HG02610 (cell line): ENCODE measurements around the gene ETV3.
A peak's percentile ranks its signal among the peaks of the same experiment; 100 is the strongest.
"Not testable (repeated sequence)": the region's sequence is repeated elsewhere in the genome, so short reads cannot be mapped to it uniquely, and the experiment has no call there.

Source experiments
- ATAC-seq: cut with Tn5 transposase; IDR thresholded peaks from one replicate; pipeline ENCODE4 v1.9.1; 2021; ENCODE audit warnings: mild to moderate bottlenecking, moderate library complexity; ENCODE audit not compliant: unreplicated experiment

The ETV3 gene

GRCh38 chr1:157113631-157114030, 24.6 kb downstream of the ETV3 start:
- ATAC-seq, result no peak

- no peak for ATAC-seq
Observed at GRCh38 chr1:157113106-157113505, 25.1 kb downstream of the ETV3 start.

GRCh38 chr1:157112186-157112867, 25.9 kb downstream of the ETV3 start:
- no peak for ATAC-seq

GRCh38 chr1:157111396-157112165, 26.6 kb downstream of the ETV3 start:
- no peak for ATAC-seq

GRCh38 chr1:157110686-157111085, 27.5 kb downstream of the ETV3 start:
- ATAC-seq, result no peak

- ATAC-seq, result no peak
Observed at GRCh38 chr1:157110003-157110402, 28.2 kb downstream of the ETV3 start.

- no peak for ATAC-seq
Observed at GRCh38 chr1:157108448-157108847, 29.7 kb downstream of the ETV3 start.

GRCh38 chr1:157107702-157108101, 30.5 kb downstream of the ETV3 start:
- no peak for ATAC-seq

- no peak for ATAC-seq
Observed at GRCh38 chr1:157106813-157107189, 31.4 kb downstream of the ETV3 start.

GRCh38 chr1:157105988-157106812, 32.0 kb downstream of the ETV3 start:
- peak; percentile 94 for ATAC-seq

GRCh38 chr1:157105298-157105987, 32.8 kb downstream of the ETV3 start:
- no peak for ATAC-seq

GRCh38 chr1:157104598-157105293, 33.4 kb downstream of the ETV3 start:
- no peak for ATAC-seq

GRCh38 chr1:157103268-157103667, 34.9 kb downstream of the ETV3 start:
- no peak for ATAC-seq

- no peak for ATAC-seq
Observed at GRCh38 chr1:157101149-157101548, 37.0 kb downstream of the ETV3 start.

- no peak for ATAC-seq
Observed at GRCh38 chr1:157099633-157100009, 38.6 kb downstream of the ETV3 start, which contains the start of gene ETV3L. ETV3L (minus strand) TSS chr1:157099808; CDS start chr1:157099523, 285 bp downstream.

GRCh38 chr1:157098987-157099632, 39.1 kb downstream of the ETV3 start:
- not testable (repeated sequence) for ATAC-seq

GRCh38 chr1:157098519-157098918, 39.7 kb downstream of the ETV3 start:
- no peak for ATAC-seq

- no peak for ATAC-seq
Observed at GRCh38 chr1:157097692-157098091, 40.5 kb downstream of the ETV3 start.

GRCh38 chr1:157096881-157097280, 41.3 kb downstream of the ETV3 start:
- ATAC-seq, result no peak

- no peak for ATAC-seq
Observed at GRCh38 chr1:157095551-157095950, 42.6 kb downstream of the ETV3 start.
